ENCODE measurements around the gene ZC3H4.

ZC3H4 gene

DNA sequence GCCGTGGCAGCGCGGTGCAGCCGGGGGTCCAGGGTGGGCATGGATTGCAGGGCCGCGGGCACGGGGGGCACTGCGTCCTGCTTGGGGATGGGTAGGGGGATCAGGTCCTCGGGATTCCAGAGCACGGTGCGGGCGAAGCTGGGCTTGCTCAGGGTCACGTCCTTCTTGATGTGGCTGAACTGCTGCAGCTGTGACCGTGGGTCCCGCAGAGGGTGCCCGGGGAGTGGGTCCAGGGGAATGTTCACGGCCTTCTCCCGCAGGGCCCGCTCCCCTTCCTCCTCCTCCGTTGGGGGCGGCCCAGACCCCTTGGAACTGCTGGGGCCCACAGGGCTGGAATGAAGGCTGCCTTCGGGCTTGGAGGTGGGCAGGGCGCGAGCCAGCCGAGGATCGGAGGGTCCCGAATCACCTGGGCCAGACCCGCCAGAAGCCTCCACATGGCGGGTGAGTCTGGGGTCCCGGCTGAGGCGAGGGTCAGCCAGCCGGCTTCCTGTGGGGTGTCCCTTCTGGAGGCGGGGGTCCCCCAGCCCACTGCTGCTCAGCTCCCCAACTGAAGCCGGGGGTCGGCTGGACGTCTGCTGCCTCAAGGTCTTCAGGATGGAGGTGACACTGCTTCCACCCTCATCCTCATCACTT lies 46.2 kb downstream of the ZC3H4 start:
- Histone ChIP-seq H3K4me1 (ENCODE audit: insufficient read depth, low read length, poor library complexity, severe bottlenecking) (no peaks in the 10 kb centered on the region), H3K9me3 (ENCODE audit: insufficient read depth, low read depth, low read length) (no peaks in the 10 kb centered on the region), H3K9me2 (replicated peaks; ENCODE audit: low read depth, low read length) (no peaks in the 10 kb centered on the region), H3K9ac (ENCODE audit: low read depth, low read length, poor library complexity, severe bottlenecking) (no peak overlapping the region), H2AFZ (ENCODE audit: low read length) (no peak overlapping the region), H3K36me3 (ENCODE audit: insufficient read depth, low read length) (peaks cover 88% of the 10 kb centered on the region; the same call in 1 of the 2 replicates), H3K79me2 (ENCODE audit: insufficient read depth, low read length) (no peaks in the 10 kb centered on the region; the same call in 1 of the 2 replicates), H3F3A (ENCODE audit: low read depth) (no peaks in the 10 kb centered on the region), H3K4me2 (ENCODE audit: low read depth, low read length, poor library complexity, severe bottlenecking) (no peak overlapping the region), H4K20me1 (ENCODE audit: insufficient read depth, low read length, poor library complexity, severe bottlenecking) (no peaks in the 10 kb centered on the region), H3K4me3 (ENCODE audit: low read length, poor library complexity, severe bottlenecking) (no peak overlapping the region), H3K27me3 (ENCODE audit: insufficient read depth, low read length, poor library complexity, severe bottlenecking) (no peaks in the 10 kb centered on the region)
- TF ChIP-seq EZH2phosphoT487 (IDR thresholded peaks at IDR 0.05; ENCODE audit: borderline replicate concordance) (no peak), CTCF (conservative IDR thresholded peaks at IDR 0.05; ENCODE audit: low read length) (no peak)

GRCh38 chr19:47066376-47067214 lies 47.0 kb downstream of the ZC3H4 start:
- Histone ChIP-seq H3K79me2 (ENCODE audit: insufficient read depth, low read length) (no peaks in the 10 kb centered on the region; the same call in 1 of the 2 replicates), H3K9me2 (replicated peaks; ENCODE audit: low read depth, low read length) (no peaks in the 10 kb centered on the region), H3K4me3 (ENCODE audit: low read length, poor library complexity, severe bottlenecking) (no peak overlapping the region), H4K20me1 (ENCODE audit: insufficient read depth, low read length, poor library complexity, severe bottlenecking) (no peaks in the 10 kb centered on the region), H3F3A (ENCODE audit: low read depth) (no peaks in the 10 kb centered on the region), H3K4me2 (ENCODE audit: low read depth, low read length, poor library complexity, severe bottlenecking) (no peak overlapping the region), H3K36me3 (ENCODE audit: insufficient read depth, low read length) (peaks cover 81% of the 10 kb centered on the region; the same call in 1 of the 2 replicates), H3K27me3 (ENCODE audit: insufficient read depth, low read length, poor library complexity, severe bottlenecking) (no peaks in the 10 kb centered on the region), H3K9me3 (ENCODE audit: insufficient read depth, low read depth, low read length) (no peaks in the 10 kb centered on the region), H3K9ac (ENCODE audit: low read depth, low read length, poor library complexity, severe bottlenecking) (no peak overlapping the region), H3K4me1 (ENCODE audit: insufficient read depth, low read length, poor library complexity, severe bottlenecking) (no peaks in the 10 kb centered on the region), H2AFZ (ENCODE audit: low read length) (no peak overlapping the region)
- TF ChIP-seq EZH2phosphoT487 (IDR thresholded peaks at IDR 0.05; ENCODE audit: borderline replicate concordance) (no peak), CTCF (conservative IDR thresholded peaks at IDR 0.05; ENCODE audit: low read length) (no peak)

GRCh38 chr19:47065242-47065641 lies 48.3 kb downstream of the ZC3H4 start:
- Histone ChIP-seq H3K27me3 (ENCODE audit: insufficient read depth, low read length, poor library complexity, severe bottlenecking) (no peaks in the 10 kb centered on the region), H3K4me3 (ENCODE audit: low read length, poor library complexity, severe bottlenecking) (no peak overlapping the region), H4K20me1 (ENCODE audit: insufficient read depth, low read length, poor library complexity, severe bottlenecking) (no peaks in the 10 kb centered on the region), H3K4me1 (ENCODE audit: insufficient read depth, low read length, poor library complexity, severe bottlenecking) (no peaks in the 10 kb centered on the region), H3K9ac (ENCODE audit: low read depth, low read length, poor library complexity, severe bottlenecking) (no peak overlapping the region), H3K4me2 (ENCODE audit: low read depth, low read length, poor library complexity, severe bottlenecking) (no peak overlapping the region), H3F3A (ENCODE audit: low read depth) (no peaks in the 10 kb centered on the region), H3K9me2 (replicated peaks; ENCODE audit: low read depth, low read length) (no peaks in the 10 kb centered on the region), H3K9me3 (ENCODE audit: insufficient read depth, low read depth, low read length) (no peaks in the 10 kb centered on the region), H2AFZ (ENCODE audit: low read length) (no peak overlapping the region), H3K36me3 (ENCODE audit: insufficient read depth, low read length) (peaks cover 68% of the 10 kb centered on the region; the same call in 1 of the 2 replicates), H3K79me2 (ENCODE audit: insufficient read depth, low read length) (no peaks in the 10 kb centered on the region; the same call in 1 of the 2 replicates)
- no peak for TF ChIP-seq CTCF (conservative IDR thresholded peaks at IDR 0.05; ENCODE audit: low read length)
- no peak for TF ChIP-seq EZH2phosphoT487 (IDR thresholded peaks at IDR 0.05; ENCODE audit: borderline replicate concordance)

Measured in Loucy (cell line).